ENCODE data around the gene UBE2L3.
"Not testable (repeated sequence)": the region's sequence is repeated elsewhere in the genome, so short reads cannot be mapped to it uniquely, and the experiment has no call there.

Gene UBE2L3

GRCh38 chr22:21570398-21570797 lies 2.9 kb downstream of the UBE2L3 start:
- in situ Hi-C loops (cut with HindIII; ENCODE audit: low sequenced_read_pairs) = no loop called here

GRCh38 chr22:21571679-21572078 lies 4.2 kb downstream of the UBE2L3 start:
- in situ Hi-C loops (cut with HindIII; ENCODE audit: low sequenced_read_pairs) = no loop called here

GRCh38 chr22:21573293-21573734 lies 5.8 kb downstream of the UBE2L3 start:
- in situ Hi-C loops (cut with HindIII; ENCODE audit: low sequenced_read_pairs) = no loop called here

GRCh38 chr22:21573750-21574494 lies 6.4 kb downstream of the UBE2L3 start:
- in situ Hi-C loops (cut with HindIII; ENCODE audit: low sequenced_read_pairs) = no loop called here

- in situ Hi-C loops (cut with HindIII; ENCODE audit: low sequenced_read_pairs) = no loop called here
These were observed 11.9 kb downstream of the UBE2L3 start for GRCh38 chr22:21579474-21579851.

DNA sequence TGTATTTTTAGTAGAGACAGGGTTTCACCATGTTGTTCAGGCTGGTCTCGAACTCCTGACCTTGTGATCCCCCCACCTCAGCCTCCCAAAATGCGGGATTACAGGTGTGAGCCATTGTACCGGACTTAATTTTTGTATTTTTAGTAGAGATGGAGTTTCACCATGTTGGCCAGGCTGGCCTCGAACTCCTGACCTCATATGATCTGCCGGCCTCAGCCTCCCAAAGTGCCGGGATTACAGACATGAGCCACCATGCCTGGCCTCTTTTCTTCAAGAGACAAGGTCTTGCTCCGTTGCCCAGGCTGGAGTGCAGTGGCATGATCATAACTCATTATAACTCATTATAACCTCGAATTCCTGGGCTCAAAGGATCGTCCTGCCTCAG lies 13.1 kb downstream of the UBE2L3 start:
- in situ Hi-C loops (cut with HindIII; ENCODE audit: low sequenced_read_pairs) = not testable (repeated sequence)

- in situ Hi-C loops (cut with HindIII; ENCODE audit: low sequenced_read_pairs) = not testable (repeated sequence)
These were observed 13.6 kb downstream of the UBE2L3 start for GRCh38 chr22:21581009-21581713.

GRCh38 chr22:21582801-21583740 lies 15.6 kb downstream of the UBE2L3 start:
- in situ Hi-C loops (cut with HindIII; ENCODE audit: low sequenced_read_pairs) = no loop called here

DNA sequence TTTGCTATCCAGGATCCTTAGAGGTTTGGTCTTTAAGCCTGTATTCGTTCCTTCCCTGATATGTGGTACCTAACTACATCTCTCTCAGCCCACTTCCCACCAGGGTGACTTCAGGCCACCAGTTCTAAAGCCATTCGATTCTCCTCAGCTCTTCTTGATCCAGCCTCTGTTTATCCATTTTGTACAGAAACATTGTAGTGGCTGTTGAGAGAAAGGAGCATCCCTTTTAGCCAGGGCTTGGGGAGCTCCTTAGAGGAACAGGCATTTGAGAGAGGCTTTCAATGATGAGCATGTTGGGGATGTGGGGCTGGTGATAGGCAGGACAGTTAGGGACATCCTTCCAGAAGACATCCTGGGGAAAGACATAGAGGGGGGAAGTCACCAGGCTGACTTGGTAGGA lies 17.9 kb downstream of the UBE2L3 start:
- in situ Hi-C loops (cut with HindIII; ENCODE audit: low sequenced_read_pairs) = no loop called here

GRCh38 chr22:21587803-21588611 lies 20.5 kb downstream of the UBE2L3 start:
- in situ Hi-C loops (cut with HindIII; ENCODE audit: low sequenced_read_pairs) = no loop called here

GRCh38 chr22:21589396-21589795 lies 21.9 kb downstream of the UBE2L3 start:
- in situ Hi-C loops (cut with HindIII; ENCODE audit: low sequenced_read_pairs) = no loop called here

DNA sequence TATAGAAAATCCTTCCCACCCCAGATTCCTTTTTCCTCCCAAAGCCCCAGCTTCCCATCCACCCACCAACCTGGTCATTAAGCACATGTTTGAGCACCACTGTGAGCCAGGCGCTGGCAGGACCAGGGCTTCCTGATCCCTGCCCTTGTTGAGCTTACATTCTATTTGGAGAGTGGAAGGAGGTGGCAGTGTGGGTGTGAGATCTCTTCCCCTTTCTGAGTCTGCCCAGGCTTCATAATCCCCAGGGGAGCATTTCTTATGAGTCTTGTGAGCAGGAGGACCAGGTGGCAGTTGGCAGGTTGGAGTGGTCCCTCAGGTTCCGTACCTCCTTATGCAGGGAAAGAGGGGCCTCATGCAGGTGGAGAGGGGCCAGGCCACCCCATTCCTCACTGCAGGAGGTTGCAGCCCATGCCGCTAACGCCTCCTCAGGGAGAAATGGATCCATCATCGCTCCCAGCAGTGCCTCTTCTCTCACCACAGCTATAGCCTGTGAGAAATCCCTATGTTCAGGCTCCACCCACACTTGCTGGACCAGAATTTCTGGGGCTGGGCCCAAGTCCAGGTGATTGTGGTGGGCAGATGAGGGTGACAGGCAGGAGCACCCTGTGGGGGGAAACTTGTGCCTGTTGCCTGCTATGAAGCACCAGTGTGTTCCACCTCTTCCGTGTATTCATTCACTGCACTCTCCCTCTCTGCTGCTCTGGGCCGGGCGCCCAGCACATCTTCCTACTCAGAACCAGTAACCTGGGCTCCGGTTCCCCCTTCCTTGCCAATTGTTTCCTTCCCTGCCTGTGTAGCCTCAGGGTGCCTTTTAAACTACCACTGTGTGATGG lies 23.5 kb downstream of the UBE2L3 start:
- in situ Hi-C loops (cut with HindIII; ENCODE audit: low sequenced_read_pairs) = no loop called here

GRCh38 chr22:21591695-21592094 lies 24.2 kb downstream of the UBE2L3 start:
- in situ Hi-C loops (cut with HindIII; ENCODE audit: low sequenced_read_pairs) = no loop called here

GRCh38 chr22:21592422-21592821 lies 24.9 kb downstream of the UBE2L3 start:
- in situ Hi-C loops (cut with HindIII; ENCODE audit: low sequenced_read_pairs) = no loop called here

- in situ Hi-C loops (cut with HindIII; ENCODE audit: low sequenced_read_pairs) = no loop called here
These were observed 26.1 kb downstream of the UBE2L3 start for GRCh38 chr22:21593406-21594232.

GRCh38 chr22:21594865-21595452 lies 27.4 kb downstream of the UBE2L3 start:
- in situ Hi-C loops (cut with HindIII; ENCODE audit: low sequenced_read_pairs) = no loop called here

DNA sequence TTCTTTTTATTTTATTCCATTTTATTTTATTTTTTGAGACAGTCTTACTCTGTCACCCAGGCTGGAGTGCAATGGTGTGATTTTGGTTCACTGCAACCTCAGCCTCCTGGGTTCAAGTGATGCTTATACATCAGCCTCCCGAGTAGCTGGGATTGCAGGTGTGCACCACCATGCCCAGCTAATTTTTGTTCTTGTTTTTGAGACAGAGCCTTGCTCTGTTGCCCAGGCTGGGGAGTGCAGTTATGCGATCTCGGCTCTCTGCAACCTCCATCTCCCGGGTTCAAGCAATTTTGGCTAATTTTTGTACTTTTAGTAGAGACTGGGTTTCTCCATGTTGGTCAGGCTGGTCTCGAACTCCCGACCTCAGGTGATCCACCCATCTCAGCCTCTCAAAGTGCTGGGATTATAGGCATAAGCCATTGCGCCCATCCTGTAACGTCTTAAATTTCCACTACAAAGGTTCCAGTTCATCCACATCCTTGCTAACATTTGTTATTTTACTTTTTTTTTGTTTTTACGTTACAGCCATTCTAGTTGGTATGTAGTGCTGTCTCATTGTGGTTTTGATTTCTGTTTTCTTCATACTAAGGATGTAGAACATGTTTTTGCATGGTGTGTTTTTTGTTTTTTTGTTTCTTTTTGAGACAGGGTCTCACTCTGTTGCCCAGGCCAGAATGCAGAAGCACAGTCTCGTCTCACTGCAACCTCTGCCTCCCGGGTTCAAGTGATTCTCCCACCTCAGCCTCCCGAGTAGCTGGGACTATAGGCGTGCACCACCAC lies 29.0 kb downstream of the UBE2L3 start:
- in situ Hi-C loops (cut with HindIII; ENCODE audit: low sequenced_read_pairs) = not testable (repeated sequence)

DNA sequence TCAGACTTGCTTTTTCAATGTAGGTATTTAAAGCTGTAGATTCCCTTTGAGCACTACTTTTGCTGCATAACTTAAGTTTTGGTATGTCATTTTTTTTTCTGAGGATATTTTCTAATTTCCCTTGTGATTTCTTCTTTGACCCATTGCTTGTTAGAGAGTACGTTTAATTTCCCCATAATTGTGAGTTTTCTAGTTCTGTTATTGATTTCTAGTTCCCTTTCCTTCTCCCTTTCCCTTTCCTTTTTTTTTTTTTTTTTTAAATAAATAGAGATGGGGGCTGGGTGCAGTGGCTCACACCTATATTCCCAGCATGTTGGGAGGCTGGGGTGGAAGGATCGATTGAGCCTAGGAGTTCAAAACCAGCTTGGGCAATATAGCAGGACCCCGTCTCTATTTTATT lies 30.8 kb downstream of the UBE2L3 start:
- in situ Hi-C loops (cut with HindIII; ENCODE audit: low sequenced_read_pairs) = no loop called here
